HCT116 (cell line): ENCODE data around the gene ETNK2. TPM values are rescaled to one million over a fixed set of nuclear protein-coding genes. Genes with fewer than 3 reads are reported as not detected.

Experiments used
- ATAC-seq: fragments of 200-7000 bp; cut with Tn5 transposase; 2 replicates; pipeline ENCODE4 v1.9.1; 2020; ENCODE audit warnings: mild to moderate bottlenecking, moderate library complexity
- BruUV-seq: library from RNA; stranded (reverse); fragments of 400-500 nt; replicated peaks from 2 replicates; lab custom pipeline; 2021; lab: Mats Ljungman, UMichigan
- CTCF ChIA-PET: fragments of 300-600 bp; sonication (Branson Sonifier 250); formaldehyde crosslinking; loops from one replicate; lab custom pipeline; 2021; ENCODE audit warnings: antibody characterized with exemption; lab: Charles Lee
- POLR2A ChIA-PET: fragments of 300-600, 350-600 bp; sonication (Branson Sonifier 250); formaldehyde crosslinking; loops from one replicate; lab custom pipeline; 2021; ENCODE audit warnings: antibody characterized with exemption; lab: Charles Lee
- RAD21 ChIA-PET, 2 experiments: fragments of 300-600 bp; sonication (Branson Sonifier 250); formaldehyde crosslinking; loops; one replicate each; lab custom pipeline; 2023; ENCODE audit warnings: low total read pairs in 2 of 2; ENCODE audit not compliant: uncharacterized antibody in 2 of 2, unreplicated experiment in 2 of 2, low non-redundant PET in 1 of 2; lab: Charles Lee
- DNase-seq: peaks from one replicate; pipeline ENCODE4 v3.0.0-alpha.2; 2010; ENCODE audit warnings: low read depth, low spot score
- H2AFZ ChIP-seq: fragments of 200-600 bp; shearing (Covaris generic), sonication (generic); 2 replicates; pipeline ENCODE4 v1.6.1; 2017; ENCODE audit warnings: low read depth, mixed run types, mixed read lengths, antibody characterized with exemption, low read length; ENCODE audit not compliant: poor library complexity, severe bottlenecking
- H3K27ac ChIP-seq: 2 replicates; pipeline ENCODE4 v1.5.1; 2012; ENCODE audit warnings: low read depth, low read length
- H3K27me3 ChIP-seq: fragments of 200-600 bp; sonication (generic); 2 replicates; pipeline ENCODE4 v1.6.1; 2016; ENCODE audit warnings: mixed run types, low read length, mixed read lengths; ENCODE audit not compliant: insufficient read depth
- H3K36me3 ChIP-seq, 2 experiments: fragments of 200-500 bp in 1 of 2; fragments of 200-600 bp in 1 of 2; sonication (Bioruptor generic) in 1 of 2; sonication (generic) in 1 of 2; 2 replicates each; pipeline versions ENCODE4 v1.5.1 to v1.6.1; 2014 to 2016; ENCODE audit warnings: low read length in 2 of 2, inconsistent platforms in 1 of 2, mixed read lengths in 1 of 2, mixed run types in 1 of 2; ENCODE audit not compliant: insufficient read depth in 2 of 2, control insufficient read depth in 1 of 2
- H3K4me1 ChIP-seq, 2 experiments: fragments of 200-600 bp in 1 of 2; sonication (generic) in 1 of 2; 2 replicates each; pipeline versions ENCODE4 v1.5.1 to v1.6.1; 2012 to 2017; ENCODE audit warnings: low read length in 2 of 2, inconsistent platforms in 1 of 2, mild to moderate bottlenecking in 1 of 2, mixed read lengths in 1 of 2, mixed run types in 1 of 2, moderate library complexity in 1 of 2; ENCODE audit not compliant: insufficient read depth in 2 of 2, control insufficient read depth in 1 of 2
- H3K4me2 ChIP-seq: fragments of 200-600 bp; sonication (generic); 2 replicates; pipeline ENCODE4 v1.6.1; 2017; ENCODE audit warnings: mixed run types, low read length, mixed read lengths
- H3K4me3 ChIP-seq, 2 experiments: fragments of 200-600 bp in 1 of 2; sonication (generic) in 1 of 2; replicated peaks in 1 of 2; 2 replicates each; pipeline ENCODE4 v1.5.1; 2011 to 2016; ENCODE audit warnings: low read length in 2 of 2, control low read depth in 1 of 2, low read depth in 1 of 2, mild to moderate bottlenecking in 1 of 2, mixed read lengths in 1 of 2, mixed run types in 1 of 2
- H3K79me2 ChIP-seq: fragments of 200-600 bp; sonication (generic); 2 replicates; pipeline ENCODE4 v1.6.1; 2017; ENCODE audit warnings: mild to moderate bottlenecking, mixed run types, low read length, moderate library complexity, mixed read lengths; ENCODE audit not compliant: insufficient read depth
- H3K9ac ChIP-seq: fragments of 200-600 bp; sonication (generic); 2 replicates; pipeline ENCODE4 v1.6.1; 2016; ENCODE audit warnings: low read length, mixed read lengths
- H3K9me2 ChIP-seq: fragments of 200-600 bp; sonication (generic), shearing (Covaris generic); 2 replicates; pipeline ENCODE4 v1.6.1; 2017; ENCODE audit warnings: mixed run types, mild to moderate bottlenecking, moderate library complexity; ENCODE audit not compliant: insufficient read depth
- H3K9me3 ChIP-seq, 2 experiments: fragments of 200-500 bp in 1 of 2; fragments of 200-600 bp in 1 of 2; sonication (Bioruptor generic) in 1 of 2; sonication (generic) in 1 of 2; 2 replicates each; pipeline ENCODE4 v1.6.1; 2014 to 2017; ENCODE audit warnings: low read length in 2 of 2, mixed read lengths in 2 of 2, inconsistent platforms in 1 of 2, low read depth in 1 of 2, mild to moderate bottlenecking in 1 of 2, mixed run types in 1 of 2, moderate library complexity in 1 of 2; ENCODE audit not compliant: control insufficient read depth in 1 of 2, insufficient read depth in 1 of 2
- H4K20me1 ChIP-seq: fragments of 200-600 bp; sonication (generic), shearing (Covaris generic); 2 replicates; pipeline ENCODE4 v1.6.1; 2017; ENCODE audit warnings: mixed run types, mild to moderate bottlenecking, moderate library complexity; ENCODE audit not compliant: insufficient read depth
- ATF3 ChIP-seq: IDR thresholded peaks from 2 replicates; pipeline ENCODE4 v1.6.1; 2012
- CBX3 ChIP-seq: IDR thresholded peaks from 2 replicates; pipeline ENCODE4 v1.6.1; 2012; ENCODE audit warnings: low read depth
- FOSL1 ChIP-seq: IDR thresholded peaks from 2 replicates; pipeline ENCODE4 v1.6.1; 2012; ENCODE audit warnings: low read depth
- JUND ChIP-seq: IDR thresholded peaks from 2 replicates; pipeline ENCODE4 v1.6.1; 2012
- POLR2A ChIP-seq: IDR thresholded peaks from 2 replicates; pipeline ENCODE4 v1.7.0; 2011; ENCODE audit warnings: borderline replicate concordance; ENCODE audit not compliant: insufficient read depth, insufficient read length; ENCODE audit errors: extremely low read depth
- RAD21 ChIP-seq: IDR thresholded peaks from 2 replicates; pipeline ENCODE4 v1.6.1; 2012; ENCODE audit warnings: low read depth, mild to moderate bottlenecking
- SIN3A ChIP-seq: IDR thresholded peaks from 2 replicates; pipeline ENCODE4 v1.6.1; 2012; ENCODE audit warnings: low read depth
- SP1 ChIP-seq: IDR thresholded peaks from 2 replicates; pipeline ENCODE4 v1.6.1; 2012; ENCODE audit warnings: low read depth
- SRF ChIP-seq: IDR thresholded peaks from 2 replicates; pipeline ENCODE4 v1.6.1; 2012; ENCODE audit warnings: low read depth
- ZNF274 ChIP-seq: fragments of 200-500 bp; sonication (Bioruptor generic); IDR thresholded peaks from 2 replicates; pipeline ENCODE4 v1.6.1; 2014; ENCODE audit warnings: mild to moderate bottlenecking, low read depth, low read length, inconsistent platforms
- intact Hi-C: fragments of 100-400 bp; cut with micrococcal nuclease; formaldehyde crosslinking; loops from 2 replicates; pipeline ENCODE4 v1.10.0; 2022
- total RNA-seq: library from RNA; stranded (reverse); gene quantifications from one replicate; pipeline ENCODE4 v1.2.1, GENCODE V29; 2021; ENCODE audit not compliant: unreplicated experiment
- TF ChIP-seq, protein P1 (sequence below): IDR thresholded peaks from 2 replicates; pipeline ENCODE4 v1.6.1; 2012
- TF ChIP-seq, protein P2 (sequence below): IDR thresholded peaks from 2 replicates; pipeline ENCODE4 v1.6.1; 2012; ENCODE audit warnings: low read depth

Gene ETNK2
- total RNA-seq, 1 experiment from 2014 or later = 16.1 TPM

DNA sequence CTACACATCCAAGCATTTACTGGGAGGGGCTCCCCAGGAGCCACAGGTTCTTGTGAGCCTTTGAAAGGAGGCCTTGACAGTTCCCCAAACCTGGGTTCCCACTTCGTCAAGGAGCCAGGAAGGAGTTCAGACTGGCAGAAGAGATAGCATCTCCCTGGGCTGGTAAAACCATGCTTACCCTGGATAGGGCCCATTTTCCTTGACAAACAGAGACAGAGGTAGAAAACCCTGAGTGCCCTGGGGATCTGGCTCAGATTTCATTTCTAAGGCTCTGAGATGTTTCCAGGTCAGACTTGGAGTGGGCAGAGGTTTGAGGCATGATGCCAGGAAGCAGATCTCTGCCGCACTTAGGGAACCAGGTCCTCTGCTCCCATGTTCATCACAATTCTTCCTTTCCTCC, 2.7 kb downstream of the ETNK2 start:
- POLR2A ChIA-PET = no interaction called here
- Histone ChIP-seq H3K36me3 (no peaks in the 10 kb centered on the region), H3K4me1 (peaks cover 8 to 27% of the 10 kb centered on the region in 2 experiments), H3K27me3 (no peaks in the 10 kb centered on the region), H3K9me2 (no peaks in the 10 kb centered on the region), H3K4me2 (no peak overlapping the region), H3K4me3 (no peak overlapping the region), H3K9ac (no peak overlapping the region), H3K27ac (no peak overlapping the region), H4K20me1 (no peaks in the 10 kb centered on the region), H2AFZ (no peak overlapping the region), H3K9me3 (no peaks in the 10 kb centered on the region), H3K79me2 (no peaks in the 10 kb centered on the region)
- DNase-seq (no peak), ATAC-seq (no peak)
- intact Hi-C loops = no loop called here
- no peak for TF ChIP-seq FOSL1
- TF ChIP-seq, protein P1, sequence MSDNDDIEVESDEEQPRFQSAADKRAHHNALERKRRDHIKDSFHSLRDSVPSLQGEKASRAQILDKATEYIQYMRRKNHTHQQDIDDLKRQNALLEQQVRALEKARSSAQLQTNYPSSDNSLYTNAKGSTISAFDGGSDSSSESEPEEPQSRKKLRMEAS = no peak
- no peak for TF ChIP-seq RAD21
- no peak for TF ChIP-seq ATF3
- TF ChIP-seq SP1 = no peak
- TF ChIP-seq POLR2A = no peak
- TF ChIP-seq JUND = no peak
- no peak for TF ChIP-seq ZNF274
- TF ChIP-seq, protein P2, sequence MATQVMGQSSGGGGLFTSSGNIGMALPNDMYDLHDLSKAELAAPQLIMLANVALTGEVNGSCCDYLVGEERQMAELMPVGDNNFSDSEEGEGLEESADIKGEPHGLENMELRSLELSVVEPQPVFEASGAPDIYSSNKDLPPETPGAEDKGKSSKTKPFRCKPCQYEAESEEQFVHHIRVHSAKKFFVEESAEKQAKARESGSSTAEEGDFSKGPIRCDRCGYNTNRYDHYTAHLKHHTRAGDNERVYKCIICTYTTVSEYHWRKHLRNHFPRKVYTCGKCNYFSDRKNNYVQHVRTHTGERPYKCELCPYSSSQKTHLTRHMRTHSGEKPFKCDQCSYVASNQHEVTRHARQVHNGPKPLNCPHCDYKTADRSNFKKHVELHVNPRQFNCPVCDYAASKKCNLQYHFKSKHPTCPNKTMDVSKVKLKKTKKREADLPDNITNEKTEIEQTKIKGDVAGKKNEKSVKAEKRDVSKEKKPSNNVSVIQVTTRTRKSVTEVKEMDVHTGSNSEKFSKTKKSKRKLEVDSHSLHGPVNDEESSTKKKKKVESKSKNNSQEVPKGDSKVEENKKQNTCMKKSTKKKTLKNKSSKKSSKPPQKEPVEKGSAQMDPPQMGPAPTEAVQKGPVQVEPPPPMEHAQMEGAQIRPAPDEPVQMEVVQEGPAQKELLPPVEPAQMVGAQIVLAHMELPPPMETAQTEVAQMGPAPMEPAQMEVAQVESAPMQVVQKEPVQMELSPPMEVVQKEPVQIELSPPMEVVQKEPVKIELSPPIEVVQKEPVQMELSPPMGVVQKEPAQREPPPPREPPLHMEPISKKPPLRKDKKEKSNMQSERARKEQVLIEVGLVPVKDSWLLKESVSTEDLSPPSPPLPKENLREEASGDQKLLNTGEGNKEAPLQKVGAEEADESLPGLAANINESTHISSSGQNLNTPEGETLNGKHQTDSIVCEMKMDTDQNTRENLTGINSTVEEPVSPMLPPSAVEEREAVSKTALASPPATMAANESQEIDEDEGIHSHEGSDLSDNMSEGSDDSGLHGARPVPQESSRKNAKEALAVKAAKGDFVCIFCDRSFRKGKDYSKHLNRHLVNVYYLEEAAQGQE = no peak
- TF ChIP-seq SIN3A = no peak
- no peak for TF ChIP-seq CBX3
- TF ChIP-seq SRF = no peak
- RAD21 ChIA-PET = no interaction called here
- TSS peak; percentile 29 for BruUV-seq
- CTCF ChIA-PET = interaction anchor here (4.3 kb wide), 1 partner anchor 13 kb away, joined by 18 read pairs; no protein-coding TSS in a partner anchor
